IMR-90 (cell line): ENCODE data around the gene REPS1. TPM values are rescaled to one million over a fixed set of nuclear protein-coding genes. Genes with fewer than 3 reads are reported as not detected.

Experiments used
- ATAC-seq: fragments of 200-7000 bp; cut with Tn5 transposase; 2 replicates; pipeline ENCODE4 v1.9.1; 2020; ENCODE audit warnings: low read depth, mild to moderate bottlenecking, moderate library complexity
- BruUV-seq: library from RNA; stranded (reverse); fragments of 400-500 nt; replicated peaks from 2 replicates; lab custom pipeline; 2021; lab: Mats Ljungman, UMichigan
- CTCF ChIA-PET: fragments of 300-600 bp; formaldehyde crosslinking; extraction: SDS; loops from one replicate; lab custom pipeline; 2021; ENCODE audit warnings: antibody characterized with exemption; lab: Yijun Ruan, JAX
- POLR2A ChIA-PET: fragments of 300-600 bp; sonication (Branson Sonifier 250); formaldehyde crosslinking; loops from one replicate; lab custom pipeline; 2022; ENCODE audit warnings: antibody characterized with exemption; ENCODE audit not compliant: unreplicated experiment; lab: Charles Lee
- DNase-seq: peaks from one replicate; pipeline ENCODE4 v3.0.0; 2013
- H2AFZ ChIP-seq: replicated peaks from 2 replicates; pipeline ENCODE3; 2013; ENCODE audit warnings: low read length, mild to moderate bottlenecking; ENCODE audit not compliant: poor library complexity
- H2AK5ac ChIP-seq: 2 replicates; pipeline ENCODE4 v1.6.1; 2013; ENCODE audit warnings: low read depth, low read length, inconsistent platforms
- H2AK9ac ChIP-seq: replicated peaks from 2 replicates; pipeline ENCODE3; 2013; ENCODE audit warnings: mild to moderate bottlenecking, low read depth, low read length, moderate library complexity; ENCODE audit not compliant: poor library complexity
- H2BK120ac ChIP-seq: 2 replicates; pipeline ENCODE4 v1.6.1; 2013; ENCODE audit warnings: low read depth, low read length, inconsistent platforms
- H2BK15ac ChIP-seq: 3 replicates; pipeline ENCODE4 v1.6.1; 2013; ENCODE audit warnings: low read depth, low read length, inconsistent platforms
- H2BK20ac ChIP-seq: 2 replicates; pipeline ENCODE4 v1.6.1; 2013; ENCODE audit warnings: low read depth, mild to moderate bottlenecking, inconsistent platforms, low read length, moderate library complexity
- H2BK5ac ChIP-seq: 2 replicates; pipeline ENCODE4 v1.6.1; 2013; ENCODE audit warnings: mild to moderate bottlenecking, low read depth, low read length, inconsistent platforms; ENCODE audit not compliant: poor library complexity, severe bottlenecking
- H3K14ac ChIP-seq: replicated peaks from 2 replicates; pipeline ENCODE4 v1.6.1; 2013; ENCODE audit warnings: low read depth, low read length, inconsistent platforms
- H3K18ac ChIP-seq: 2 replicates; pipeline ENCODE4 v1.6.1; 2013; ENCODE audit warnings: low read depth, low read length, control low read depth
- H3K23ac ChIP-seq: 2 replicates; pipeline ENCODE4 v1.6.1; 2013; ENCODE audit warnings: low read depth, low read length, inconsistent platforms
- H3K27ac ChIP-seq: 2 replicates; pipeline ENCODE4 v1.5.1; 2013; ENCODE audit warnings: mild to moderate bottlenecking, control low read depth, low read length; ENCODE audit not compliant: insufficient read depth
- H3K27me3 ChIP-seq: 2 replicates; pipeline ENCODE4 v1.6.1; 2013; ENCODE audit warnings: low read length; ENCODE audit not compliant: control insufficient read depth, insufficient read depth
- H3K36me3 ChIP-seq: 2 replicates; pipeline ENCODE4 v1.6.1; 2013; ENCODE audit warnings: low read length, mixed read lengths; ENCODE audit not compliant: control insufficient read depth, insufficient read depth
- H3K4ac ChIP-seq: 2 replicates; pipeline ENCODE4 v1.6.1; 2013; ENCODE audit warnings: low read depth, low read length, inconsistent platforms
- H3K4me1 ChIP-seq: 2 replicates; pipeline ENCODE4 v1.6.1; 2013; ENCODE audit warnings: low read length, mixed read lengths; ENCODE audit not compliant: control insufficient read depth, insufficient read depth
- H3K4me2 ChIP-seq: 2 replicates; pipeline ENCODE4 v1.6.1; 2013; ENCODE audit warnings: low read depth, mild to moderate bottlenecking, control low read depth, low read length, moderate library complexity
- H3K4me3 ChIP-seq: 2 replicates; pipeline ENCODE4 v1.5.1; 2013; ENCODE audit warnings: low read depth, mild to moderate bottlenecking, control low read depth, low read length, moderate library complexity; ENCODE audit not compliant: insufficient read depth
- H3K56ac ChIP-seq: 2 replicates; pipeline ENCODE4 v1.6.1; 2013; ENCODE audit warnings: low read length, inconsistent platforms; ENCODE audit not compliant: insufficient read depth; ENCODE audit errors: extremely low read depth
- H3K79me1 ChIP-seq, 2 experiments: 2 replicates each; pipeline ENCODE4 v1.6.1; 2013; ENCODE audit warnings: low read length in 2 of 2, inconsistent platforms in 1 of 2, low read depth in 1 of 2
- H3K9ac ChIP-seq: 2 replicates; pipeline ENCODE4 v1.6.1; 2013; ENCODE audit warnings: low read depth, low read length, control low read depth
- H3K9me1 ChIP-seq: 2 replicates; pipeline ENCODE4 v1.6.1; 2013; ENCODE audit warnings: low read length, inconsistent platforms; ENCODE audit not compliant: insufficient read depth
- H3K9me3 ChIP-seq: 2 replicates; pipeline ENCODE4 v1.6.1; 2013; ENCODE audit warnings: low read length; ENCODE audit not compliant: control insufficient read depth, insufficient read depth
- H4K20me1 ChIP-seq: 2 replicates; pipeline ENCODE4 v1.6.1; 2013; ENCODE audit warnings: low read length, inconsistent platforms; ENCODE audit not compliant: insufficient read depth
- H4K5ac ChIP-seq: 2 replicates; pipeline ENCODE4 v1.6.1; 2013; ENCODE audit warnings: mild to moderate bottlenecking, low read depth, low read length, control low read depth
- H4K8ac ChIP-seq, 2 experiments: 2 replicates each; pipeline ENCODE4 v1.6.1; 2013; ENCODE audit warnings: low read depth in 2 of 2, low read length in 2 of 2, control low read depth in 1 of 2, inconsistent platforms in 1 of 2
- H4K91ac ChIP-seq: 2 replicates; pipeline ENCODE4 v1.6.1; 2013; ENCODE audit warnings: low read depth, low read length, inconsistent platforms; ENCODE audit not compliant: insufficient read depth
- BHLHE40 ChIP-seq: fragments of 150-350 bp; IDR thresholded peaks from 2 replicates; pipeline ENCODE4 v1.6.1; 2016; ENCODE audit warnings: mild to moderate bottlenecking, low read depth, low read length
- CEBPB ChIP-seq: IDR thresholded peaks from 2 replicates; pipeline ENCODE4 v1.6.1; 2012; ENCODE audit warnings: low read depth, low read length, improper control_type of control experiment
- CHD1 ChIP-seq: IDR thresholded peaks from 2 replicates; pipeline ENCODE4 v1.6.1; 2012; ENCODE audit warnings: low read depth, low read length, improper control_type of control experiment
- CTCF ChIP-seq: conservative IDR thresholded peaks from 2 replicates; pipeline ENCODE4 v1.5.1; 2012; ENCODE audit warnings: mild to moderate bottlenecking, low read depth, low read length, improper control_type of control experiment
- ELK1 ChIP-seq: fragments of 150-350 bp; IDR thresholded peaks from 2 replicates; pipeline ENCODE4 v1.6.1; 2016; ENCODE audit warnings: low read depth, mild to moderate bottlenecking, low read length, moderate library complexity, borderline replicate concordance
- FOS ChIP-seq: fragments of 150-350 bp; IDR thresholded peaks from 2 replicates; pipeline ENCODE4 v1.6.1; 2016; ENCODE audit warnings: low read depth, low read length
- MAFK ChIP-seq: IDR thresholded peaks from 2 replicates; pipeline ENCODE4 v1.6.1; 2012; ENCODE audit warnings: low read depth, low read length, improper control_type of control experiment
- MAZ ChIP-seq: IDR thresholded peaks from 2 replicates; pipeline ENCODE4 v1.6.1; 2012; ENCODE audit warnings: low read depth, mild to moderate bottlenecking, low read length, improper control_type of control experiment, moderate library complexity, borderline replicate concordance
- MXI1 ChIP-seq: IDR thresholded peaks from 2 replicates; pipeline ENCODE4 v1.6.1; 2012; ENCODE audit warnings: low read depth, mild to moderate bottlenecking, low read length, moderate library complexity, borderline replicate concordance
- NFE2L2 ChIP-seq: fragments of 150-350 bp; IDR thresholded peaks from 2 replicates; pipeline ENCODE4 v1.6.1; 2016; ENCODE audit warnings: low read depth, mild to moderate bottlenecking, low read length
- POLR2A ChIP-seq: IDR thresholded peaks from 2 replicates; pipeline ENCODE4 v1.6.1; 2012; ENCODE audit warnings: mild to moderate bottlenecking, low read depth, low read length
- RAD21 ChIP-seq: IDR thresholded peaks from 2 replicates; pipeline ENCODE4 v1.6.1; 2012; ENCODE audit warnings: low read length, improper control_type of control experiment
- RCOR1 ChIP-seq: IDR thresholded peaks from 2 replicates; pipeline ENCODE4 v1.6.1; 2012; ENCODE audit warnings: mild to moderate bottlenecking, low read length, improper control_type of control experiment; ENCODE audit not compliant: insufficient replicate concordance
- RFX5 ChIP-seq: IDR thresholded peaks from 2 replicates; pipeline ENCODE4 v1.8.0; 2012; ENCODE audit warnings: low read depth, mild to moderate bottlenecking, low read length, moderate library complexity
- SMC3 ChIP-seq: fragments of 150-350 bp; IDR thresholded peaks from 2 replicates; pipeline ENCODE4 v1.6.1; 2016; ENCODE audit warnings: low read depth, mild to moderate bottlenecking, antibody characterized with exemption, low read length, moderate library complexity
- USF2 ChIP-seq: fragments of 150-350 bp; IDR thresholded peaks from 2 replicates; pipeline ENCODE4 v1.6.1; 2017; ENCODE audit warnings: mild to moderate bottlenecking, antibody characterized with exemption, low read length, low read depth
- WGBS, 2 experiments: methylation state at CpG; one replicate each; pipeline versions ENCODE4 v1.1.5 to v1.1.7; 2013; ENCODE audit warnings: missing lambda C conversion rate in 2 of 2; ENCODE audit not compliant: insufficient read length in 1 of 2; ENCODE audit errors: extremely low coverage in 2 of 2; 5-methylcytosine and 5-hydroxymethylcytosine counted together
- dilution Hi-C: fragments of 300-500 bp; cut with HindIII; formaldehyde crosslinking; loops from one replicate; pipeline ENCODE4 v1.14.3; 2018; ENCODE audit warnings: low sequenced_read_pairs; ENCODE audit not compliant: unreplicated experiment
- in situ Hi-C: fragments of 300-500 bp; cut with MboI; formaldehyde crosslinking; loops from 3 replicates; pipeline ENCODE4 v1.14.3; 2019; ENCODE audit warnings: low sequenced_read_pairs, inconsistent platforms, mixed read lengths
- intact Hi-C: fragments of 100-400 bp; cut with micrococcal nuclease; formaldehyde crosslinking; loops from 2 replicates; pipeline ENCODE4 v1.10.0; 2022
- polyA plus RNA-seq, 3 experiments: library from polyadenylated mRNA; depleted of rRNA; stranded (reverse); fragments of >200 nt; gene quantifications; 2 replicates each; pipeline ENCODE4 v1.2.3, GENCODE V29; 2012; ENCODE audit warnings: low replicate concordance in 1 of 3
- total RNA-seq: library from RNA; depleted of rRNA; stranded (reverse); fragments of >200 nt; gene quantifications from 2 replicates; pipeline ENCODE4 v1.2.3, GENCODE V29; 2012

The REPS1 gene
- total and polyA plus RNA-seq, 2 of the 4 experiments (the other 2 are of a cell fraction), result 21.9 to 24.2 TPM

- no peak overlapping the region for H2AK9ac ChIP-seq
- POLR2A ChIA-PET, result interaction anchor here (0.5 kb wide), 1 partner anchor 230 kb away, joined by 13 read pairs; no protein-coding TSS in a partner anchor
- no peak for ATAC-seq
- H3K79me1 ChIP-seq, result no peaks in the 10 kb centered on the region
- H4K5ac ChIP-seq, result no peak overlapping the region
- no peak overlapping the region for H2BK15ac ChIP-seq
- intact Hi-C loops, result no loop called here
- no peak overlapping the region for H3K14ac ChIP-seq
- H2AK5ac ChIP-seq, result no peak overlapping the region
- no peak overlapping the region for H2BK120ac ChIP-seq
- no CpG with 5 or more reads among the region's 4 CpGs for WGBS, 2 experiments
- no peak overlapping the region for H3K4me2 ChIP-seq
- H2AFZ ChIP-seq, result no peak overlapping the region
- H3K27me3 ChIP-seq, result peaks cover 16% of the 10 kb centered on the region
- dilution Hi-C loops, result no loop called here
- H2BK5ac ChIP-seq, result no peak overlapping the region
- H4K8ac ChIP-seq, result no peak overlapping the region
- H4K91ac ChIP-seq, result no peak overlapping the region
- no peak overlapping the region for H3K4ac ChIP-seq
- no peak overlapping the region for H3K9ac ChIP-seq
- no peaks in the 10 kb centered on the region for H3K9me3 ChIP-seq
- H3K18ac ChIP-seq, result no peak overlapping the region
- in situ Hi-C loops, result no loop called here
- CTCF ChIA-PET, result no interaction called here
- no peak for TF ChIP-seq SMC3
- no peak for TF ChIP-seq MXI1
- no peak for TF ChIP-seq CHD1
- TF ChIP-seq MAFK, result no peak
- no peak for TF ChIP-seq POLR2A
- no peak for TF ChIP-seq ELK1
- no peak for TF ChIP-seq RFX5
- TF ChIP-seq RAD21, result no peak
- TF ChIP-seq RCOR1, result no peak
- no peak for TF ChIP-seq USF2
- no peak for TF ChIP-seq CTCF
- no peak for TF ChIP-seq BHLHE40
- TF ChIP-seq MAZ, result no peak
- no peak for TF ChIP-seq CEBPB
- no peak for TF ChIP-seq FOS
- no peak for TF ChIP-seq NFE2L2
- H3K4me3 ChIP-seq, result no peak overlapping the region
- no peaks in the 10 kb centered on the region for H3K36me3 ChIP-seq
- H3K4me1 ChIP-seq, result no peaks in the 10 kb centered on the region
- no peaks in the 10 kb centered on the region for H4K20me1 ChIP-seq
- no peak for DNase-seq
- H3K23ac ChIP-seq, result no peak overlapping the region
- no peak overlapping the region for H3K56ac ChIP-seq
- no peak overlapping the region for H3K27ac ChIP-seq
- no peak overlapping the region for H2BK20ac ChIP-seq
- BruUV-seq, result no TSS peak
- no peaks in the 10 kb centered on the region for H3K9me1 ChIP-seq
Measured at GRCh38 chr6:139013185-139013800, 25.2 kb upstream of the REPS1 start.
